Measurements from ENCODE around the gene CSF2RB. TPM values are rescaled to one million over a fixed set of nuclear protein-coding genes. Genes with fewer than 3 reads are reported as not detected.

Gene CSF2RB
- total and polyA plus RNA-seq, 2 donors (not counting 3 experiments of a cell fraction or from before 2014, with no cell fraction given): 20.6 to 68.2 TPM

DNA sequence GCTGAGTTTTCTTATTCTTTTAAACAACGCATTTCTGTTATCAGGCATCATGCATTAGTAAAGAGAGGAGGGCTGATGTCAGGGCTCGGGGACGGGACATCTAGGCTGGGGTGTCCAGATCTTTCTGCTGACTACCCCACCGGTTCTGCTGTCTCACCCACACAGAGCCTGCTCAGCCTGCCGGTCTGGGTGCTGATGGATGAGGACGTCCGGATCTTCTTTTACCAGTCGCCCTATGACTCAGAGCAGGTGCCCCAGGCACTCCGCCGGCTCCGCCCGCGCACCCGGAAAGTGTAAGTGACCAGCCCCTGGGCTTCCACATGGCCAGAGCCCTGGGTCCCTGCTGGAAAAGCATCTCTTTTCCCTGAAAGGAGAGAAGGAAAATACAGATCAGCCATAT, 43.2 kb upstream of the CSF2RB start:
- ChIA-PET CTCF (interaction anchor here (0.8 to 2.2 kb wide), 4 partner anchors 10 to 107 kb away, joined by 3 to 12 read pairs (median 4); no protein-coding TSS in a partner anchor), POLR2A (no interaction called here)
- FAIRE-seq: no peak

More for the DNA sequence above, 43.2 kb upstream of the CSF2RB start:
- Histone ChIP-seq H3K9ac (replicated peaks; ENCODE audit: extremely low read depth, insufficient read depth, low read length) (no peak overlapping the region), H3K36me3 (ENCODE audit: control insufficient read depth in 2 of 2, extremely low read depth in 1 of 2, insufficient read depth in 2 of 2, low read length in 2 of 2) (no peaks in the 10 kb centered on the region), H3K4me3 (replicated peaks in 1 of 3; ENCODE audit: insufficient read depth in 1 of 3, low read depth in 1 of 3, low read length in 3 of 3) (no peak overlapping the region), H3K27me3 (ENCODE audit: control insufficient read depth in 2 of 2, insufficient read depth in 2 of 2, low read length in 2 of 2) (peaks cover 0 to 2% of the 10 kb centered on the region in 2 experiments), H3K9me1 (replicated peaks; ENCODE audit: control insufficient read depth, extremely low read depth, insufficient read depth, low read length) (no peaks in the 10 kb centered on the region), H3K27ac (ENCODE audit: insufficient read depth, low read depth, low read length) (no peak overlapping the region), H3K4me1 (ENCODE audit: control insufficient read depth, extremely low read depth, insufficient read depth, low read length) (peaks cover 18% of the 10 kb centered on the region), H3K79me2 (ENCODE audit: control insufficient read depth, insufficient read depth, low read length) (no peaks in the 10 kb centered on the region), H4K20me1 (replicated peaks; ENCODE audit: control insufficient read depth, extremely low read depth, insufficient read depth, low read length) (no peaks in the 10 kb centered on the region), H3K4me2 (ENCODE audit: insufficient read depth, low read length) (no peak overlapping the region), H2AFZ (ENCODE audit: low read depth, low read length) (no peak overlapping the region), H3K9me3 (replicated peaks; ENCODE audit: control insufficient read depth, insufficient read depth, low read length) (no peaks in the 10 kb centered on the region)
- DNase-seq (ENCODE audit: low read depth, low spot score): no peak
- TF ChIP-seq FOS (IDR thresholded peaks at IDR 0.05; ENCODE audit: borderline replicate concordance, insufficient read depth, low read length) (no peak), POLR2AphosphoS5 (IDR thresholded peaks at IDR 0.05; ENCODE audit: insufficient read depth, low read depth, low read length) (no peak), POLR2A (IDR thresholded peaks at IDR 0.05; ENCODE audit: low read depth, low read length) (no peak)
- TF ChIP-seq, protein P1, sequence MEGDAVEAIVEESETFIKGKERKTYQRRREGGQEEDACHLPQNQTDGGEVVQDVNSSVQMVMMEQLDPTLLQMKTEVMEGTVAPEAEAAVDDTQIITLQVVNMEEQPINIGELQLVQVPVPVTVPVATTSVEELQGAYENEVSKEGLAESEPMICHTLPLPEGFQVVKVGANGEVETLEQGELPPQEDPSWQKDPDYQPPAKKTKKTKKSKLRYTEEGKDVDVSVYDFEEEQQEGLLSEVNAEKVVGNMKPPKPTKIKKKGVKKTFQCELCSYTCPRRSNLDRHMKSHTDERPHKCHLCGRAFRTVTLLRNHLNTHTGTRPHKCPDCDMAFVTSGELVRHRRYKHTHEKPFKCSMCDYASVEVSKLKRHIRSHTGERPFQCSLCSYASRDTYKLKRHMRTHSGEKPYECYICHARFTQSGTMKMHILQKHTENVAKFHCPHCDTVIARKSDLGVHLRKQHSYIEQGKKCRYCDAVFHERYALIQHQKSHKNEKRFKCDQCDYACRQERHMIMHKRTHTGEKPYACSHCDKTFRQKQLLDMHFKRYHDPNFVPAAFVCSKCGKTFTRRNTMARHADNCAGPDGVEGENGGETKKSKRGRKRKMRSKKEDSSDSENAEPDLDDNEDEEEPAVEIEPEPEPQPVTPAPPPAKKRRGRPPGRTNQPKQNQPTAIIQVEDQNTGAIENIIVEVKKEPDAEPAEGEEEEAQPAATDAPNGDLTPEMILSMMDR (IDR thresholded peaks at IDR 0.05; ENCODE audit: extremely low read depth in 1 of 2, insufficient read depth in 1 of 2, low read depth in 1 of 2, low read length in 2 of 2): no peak
- TF ChIP-seq, protein P2, sequence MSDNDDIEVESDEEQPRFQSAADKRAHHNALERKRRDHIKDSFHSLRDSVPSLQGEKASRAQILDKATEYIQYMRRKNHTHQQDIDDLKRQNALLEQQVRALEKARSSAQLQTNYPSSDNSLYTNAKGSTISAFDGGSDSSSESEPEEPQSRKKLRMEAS (IDR thresholded peaks at IDR 0.05; ENCODE audit: insufficient read depth, insufficient read length): no peak
- dilution Hi-C loops (cut with MboI; ENCODE audit: extremely low pct_ligation_motif_present, low sequenced_read_pairs) (no loop called here), intact Hi-C loops (cut with micrococcal nuclease) (no loop called here)
- BruUV-seq (replicated peaks): no TSS peak
